VCaP (cell line): ENCODE measurements around the gene RET.

ENCODE experiments used
- H3K27ac ChIP-seq: fragments of 450-650 bp; 2 replicates; pipeline ENCODE4 v1.5.1; 2017
- TF ChIP-seq, protein P1 (sequence below): fragments of 450-650 bp; conservative IDR thresholded peaks from 2 replicates; pipeline ENCODE4 v1.5.1; 2017; ENCODE audit warnings: mild to moderate bottlenecking, moderate library complexity

The RET gene

DNA sequence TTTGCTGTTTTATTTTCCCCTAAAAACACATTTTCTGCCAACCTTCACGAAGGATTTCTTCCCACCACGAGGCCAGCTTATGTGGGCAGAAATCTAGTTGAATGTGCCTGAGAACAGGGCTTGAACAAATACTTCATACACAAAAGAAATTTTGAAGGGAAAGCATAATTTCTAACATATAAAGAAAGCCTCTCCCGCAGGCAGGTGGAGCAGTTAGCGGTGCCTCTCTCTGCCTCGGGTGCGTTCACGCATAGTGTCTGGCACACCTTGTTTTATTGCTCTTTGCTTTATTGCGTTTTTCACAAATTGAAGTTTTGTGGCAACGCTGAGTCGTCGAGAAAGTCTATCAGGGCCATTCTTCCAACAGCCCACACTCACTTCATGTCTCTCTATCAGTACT, 54.4 kb downstream of the RET start:
- TF ChIP-seq, protein P1, sequence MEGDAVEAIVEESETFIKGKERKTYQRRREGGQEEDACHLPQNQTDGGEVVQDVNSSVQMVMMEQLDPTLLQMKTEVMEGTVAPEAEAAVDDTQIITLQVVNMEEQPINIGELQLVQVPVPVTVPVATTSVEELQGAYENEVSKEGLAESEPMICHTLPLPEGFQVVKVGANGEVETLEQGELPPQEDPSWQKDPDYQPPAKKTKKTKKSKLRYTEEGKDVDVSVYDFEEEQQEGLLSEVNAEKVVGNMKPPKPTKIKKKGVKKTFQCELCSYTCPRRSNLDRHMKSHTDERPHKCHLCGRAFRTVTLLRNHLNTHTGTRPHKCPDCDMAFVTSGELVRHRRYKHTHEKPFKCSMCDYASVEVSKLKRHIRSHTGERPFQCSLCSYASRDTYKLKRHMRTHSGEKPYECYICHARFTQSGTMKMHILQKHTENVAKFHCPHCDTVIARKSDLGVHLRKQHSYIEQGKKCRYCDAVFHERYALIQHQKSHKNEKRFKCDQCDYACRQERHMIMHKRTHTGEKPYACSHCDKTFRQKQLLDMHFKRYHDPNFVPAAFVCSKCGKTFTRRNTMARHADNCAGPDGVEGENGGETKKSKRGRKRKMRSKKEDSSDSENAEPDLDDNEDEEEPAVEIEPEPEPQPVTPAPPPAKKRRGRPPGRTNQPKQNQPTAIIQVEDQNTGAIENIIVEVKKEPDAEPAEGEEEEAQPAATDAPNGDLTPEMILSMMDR, result no peak
- no peak overlapping the region for H3K27ac ChIP-seq

DNA sequence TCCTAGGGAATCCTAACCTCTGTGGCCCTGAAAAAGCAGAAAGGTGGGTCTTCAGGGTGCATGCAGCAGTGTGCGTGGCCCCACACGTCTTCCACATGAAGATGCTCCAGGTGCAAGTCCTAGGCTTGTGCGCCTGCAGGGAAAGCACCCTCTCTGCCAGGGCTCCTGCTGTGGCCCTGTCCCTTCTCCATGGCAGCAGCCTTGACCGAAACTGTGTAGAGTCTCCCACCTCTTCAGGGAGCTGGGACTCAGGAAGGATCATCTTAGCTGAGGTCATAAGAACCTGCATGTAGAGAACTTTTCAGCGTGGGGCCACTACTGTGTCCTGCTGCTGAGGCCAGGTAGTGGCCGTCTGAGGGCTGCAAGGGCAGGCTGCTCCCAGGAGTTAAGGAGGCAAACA, 55.0 kb downstream of the RET start:
- no peak overlapping the region for H3K27ac ChIP-seq
- TF ChIP-seq, protein P1, result no peak

DNA sequence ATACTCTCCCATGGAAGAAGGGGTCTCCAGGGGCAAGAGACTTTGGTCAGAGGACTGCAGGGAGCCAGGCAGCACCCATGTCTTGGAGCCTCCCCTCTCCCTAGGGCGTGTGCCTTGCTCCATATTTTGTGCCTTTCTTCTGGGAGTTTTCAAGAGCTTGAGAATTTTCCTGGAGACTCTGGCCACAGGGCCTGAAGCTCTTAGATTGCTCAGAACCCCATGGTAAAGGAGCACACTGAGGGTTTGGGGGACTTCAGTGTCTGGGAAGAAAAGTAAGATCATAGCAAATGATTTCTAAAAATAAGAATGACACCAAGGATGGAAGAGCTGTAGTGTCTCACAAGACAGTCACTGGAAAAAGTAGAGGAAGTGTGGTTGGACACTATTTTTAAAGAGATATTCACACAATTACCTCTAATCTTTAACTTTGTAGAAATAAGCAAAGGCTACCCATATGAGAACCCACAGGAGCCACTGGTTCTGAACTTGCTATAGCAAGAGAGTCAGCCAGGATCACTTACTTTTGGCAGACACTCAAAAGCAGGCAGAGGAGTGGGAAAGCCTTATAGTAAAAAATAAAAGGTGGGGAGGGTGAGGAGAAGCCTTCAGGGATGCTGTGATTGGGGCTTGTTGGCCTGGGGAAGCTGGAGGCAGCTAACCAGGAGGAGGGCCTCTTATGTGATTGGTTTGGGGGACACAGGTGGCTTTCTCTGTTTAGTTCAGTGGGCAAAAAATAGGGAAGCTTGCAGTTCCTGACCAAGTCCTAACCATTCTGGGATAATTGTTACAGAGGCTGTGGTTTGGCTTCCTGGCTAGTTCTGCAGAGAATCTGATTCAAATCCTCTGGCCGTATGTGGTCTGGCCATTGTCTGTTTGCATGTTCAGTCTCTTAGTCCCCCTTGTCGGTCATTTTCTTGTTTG, 56.3 kb downstream of the RET start:
- TF ChIP-seq, protein P1, result no peak
- H3K27ac ChIP-seq, result no peak overlapping the region

DNA sequence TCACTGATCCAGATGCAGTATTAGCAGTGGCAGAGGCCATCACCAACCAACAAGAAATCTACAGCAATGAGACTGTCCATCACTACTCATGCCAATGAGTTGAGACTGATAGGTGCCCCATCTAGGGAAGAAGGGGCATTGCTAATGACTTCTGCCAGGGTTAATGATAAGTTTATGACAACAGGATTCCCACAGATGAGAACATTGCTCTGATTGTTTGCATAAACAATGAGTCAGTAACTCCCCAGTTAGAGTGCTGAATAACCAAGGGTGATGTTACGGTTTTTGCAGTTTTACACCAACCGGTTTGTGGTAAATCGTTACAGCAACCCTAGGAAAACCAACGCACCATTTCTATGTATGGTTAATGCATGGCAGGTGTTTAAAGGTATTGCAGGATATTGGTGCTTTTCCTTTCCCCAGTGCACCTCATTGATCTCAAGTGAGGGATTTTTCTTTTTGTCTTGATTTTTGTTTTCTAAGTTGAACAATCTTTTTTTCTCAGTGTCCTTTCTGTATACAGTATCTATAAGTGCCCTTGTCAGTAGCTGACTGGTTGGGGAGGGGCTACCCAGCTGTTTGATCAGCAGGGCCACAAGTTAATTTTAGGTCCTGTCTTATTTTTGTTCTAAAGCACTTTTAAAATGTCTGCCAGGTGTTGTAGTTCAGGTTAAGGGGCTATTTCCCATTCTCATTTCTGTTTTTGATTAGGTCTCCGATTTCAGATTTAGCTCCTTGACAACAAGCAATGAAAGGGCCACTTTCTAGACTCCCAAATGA, 57.4 kb downstream of the RET start:
- TF ChIP-seq, protein P1, result no peak
- H3K27ac ChIP-seq, result no peak overlapping the region

DNA sequence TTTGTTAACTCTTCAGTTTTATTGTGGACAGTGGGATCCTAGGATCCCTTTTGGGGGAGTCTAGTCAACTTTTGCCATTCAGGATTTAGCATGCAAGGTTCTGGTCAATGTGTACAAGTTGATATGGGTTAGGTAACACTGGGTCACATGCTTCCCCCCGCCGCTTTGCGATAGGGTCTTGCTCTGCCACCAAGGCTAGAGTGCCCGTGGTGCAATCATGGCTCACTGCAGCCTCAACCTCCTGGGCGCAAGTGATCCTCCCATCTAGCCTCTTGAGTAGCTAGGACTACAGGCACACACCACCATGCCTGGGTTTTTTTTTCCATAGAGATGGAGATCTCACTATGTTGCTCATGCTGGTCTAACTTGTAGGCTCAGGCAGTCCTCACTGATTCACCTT, 58.2 kb downstream of the RET start:
- H3K27ac ChIP-seq, result no peak overlapping the region
- TF ChIP-seq, protein P1, result no peak

DNA sequence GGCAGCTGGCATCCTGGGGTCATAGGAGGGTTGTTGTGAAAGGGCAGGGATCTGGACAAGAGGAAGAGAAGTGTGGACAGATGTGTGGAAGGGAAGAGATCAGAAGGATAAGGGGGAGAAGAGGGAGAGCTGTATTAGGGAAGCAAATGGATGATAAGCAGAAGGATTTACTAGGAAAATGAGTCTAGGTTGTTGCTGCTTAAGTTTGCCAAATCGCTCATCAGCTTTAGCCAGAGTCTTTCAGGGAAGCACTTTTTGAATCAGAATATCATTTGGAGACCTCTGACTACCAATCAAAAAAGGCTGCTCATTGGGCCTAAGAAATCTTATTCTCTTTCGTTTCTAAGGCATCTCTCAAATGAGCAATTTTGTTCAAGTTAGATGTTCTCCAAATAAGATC, 58.8 kb downstream of the RET start:
- H3K27ac ChIP-seq, result no peak overlapping the region
- TF ChIP-seq, protein P1, result no peak

DNA sequence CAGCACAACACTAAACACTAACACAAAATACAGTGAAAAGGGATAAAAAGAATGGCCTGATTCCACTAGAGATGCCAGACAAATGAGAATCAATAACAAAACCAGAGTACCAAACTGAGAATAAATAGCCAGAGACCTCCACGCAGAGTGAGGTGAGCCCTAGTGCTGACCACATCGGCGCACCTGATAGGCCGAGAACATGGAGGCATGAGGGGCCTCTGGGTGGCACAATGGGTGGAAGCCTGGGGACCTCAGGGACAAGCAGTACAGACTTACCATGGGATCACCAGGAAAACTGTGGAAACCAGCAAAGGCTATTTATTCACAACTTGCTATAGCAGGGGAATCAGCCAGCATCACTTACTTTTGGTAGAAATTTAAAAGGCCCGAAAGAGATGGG, 59.6 kb downstream of the RET start:
- no peak overlapping the region for H3K27ac ChIP-seq
- TF ChIP-seq, protein P1, result no peak
